ENCODE data around the gene CNGB1.
A peak's percentile ranks its signal among the peaks of the same experiment; 100 is the strongest.
"Not testable (repeated sequence)": the region's sequence is repeated elsewhere in the genome, so short reads cannot be mapped to it uniquely, and the experiment has no call there.

CNGB1 gene
- 0 to 3.7 (median 0) reads per million in 17 experiments for total RNA-seq

- no peak for DNase-seq
Measured at GRCh38 chr16:57970970-57971369, at the start of gene CNGB1. Gene CNGB1 (minus strand): TSS chr16:57971128. CDS start chr16:57967286, 3,842 bp downstream.

GRCh38 chr16:58019866-58020538, 49.1 kb upstream of the CNGB1 start:
- no peak for DNase-seq

- DNase-seq, result no peak
Measured at GRCh38 chr16:58018803-58019202, 47.9 kb upstream of the CNGB1 start.

GRCh38 chr16:58016840-58017446, 46.0 kb upstream of the CNGB1 start:
- DNase-seq, result no peak

GRCh38 chr16:58013201-58013956, 42.5 kb upstream of the CNGB1 start:
- DNase-seq, result no peak

GRCh38 chr16:58012481-58012880, 41.6 kb upstream of the CNGB1 start:
- no peak for DNase-seq

GRCh38 chr16:58011652-58012051, 40.7 kb upstream of the CNGB1 start:
- DNase-seq, result no peak

- no peak for DNase-seq
Measured at GRCh38 chr16:58010886-58011285, 40.0 kb upstream of the CNGB1 start.

GRCh38 chr16:58009856-58010416, 39.0 kb upstream of the CNGB1 start:
- no peak for DNase-seq

GRCh38 chr16:58004736-58005135, 33.8 kb upstream of the CNGB1 start:
- DNase-seq, result not testable (repeated sequence)

- DNase-seq, result no peak
Measured at GRCh38 chr16:58002936-58003335, 32.0 kb upstream of the CNGB1 start.

GRCh38 chr16:58002416-58002800, 31.5 kb upstream of the CNGB1 start:
- DNase-seq, result no peak

GRCh38 chr16:58001781-58002415, 31.0 kb upstream of the CNGB1 start:
- DNase-seq, result no peak

GRCh38 chr16:58000706-58001676, 30.1 kb upstream of the CNGB1 start, which contains the start of gene USB1:
Gene USB1 (plus strand): TSS chr16:58001407. CDS start chr16:58001484, 77 bp downstream.
- peak; percentile 87 to 95 (median 92) for DNase-seq

- DNase-seq, result peak in 2 of 4 experiments; percentile 28 to 61
Measured at GRCh38 chr16:57999971-58000705, 29.2 kb upstream of the CNGB1 start, which contains the start of gene ZNF319. Gene ZNF319 (minus strand): TSS chr16:58000672. CDS start chr16:57998265, 2,407 bp downstream.

GRCh38 chr16:57999366-57999970, 28.5 kb upstream of the CNGB1 start:
- peak; percentile 48 to 63 (median 60) for DNase-seq

GRCh38 chr16:57998992-57999365, 28.1 kb upstream of the CNGB1 start:
- peak in 2 of 4 experiments; percentile 19 to 27 for DNase-seq

- peak; percentile 8 to 59 (median 42) for DNase-seq
Measured at GRCh38 chr16:57998486-57998885, 27.6 kb upstream of the CNGB1 start.

- DNase-seq, result no peak
Measured at GRCh38 chr16:57997528-57998265, 26.8 kb upstream of the CNGB1 start.
